Skin epidermis (tissue), 12 donors: ENCODE data around the gene TMEM94.
"Not testable (repeated sequence)": the region's sequence is repeated elsewhere in the genome, so short reads cannot be mapped to it uniquely, and the experiment has no call there.

ENCODE experiments used
- H3K27ac ChIP-seq, 21 experiments: fragments of 200-600 bp; sonication (generic) in 11 of 21; one replicate each; pipeline ENCODE4 v1.5.0; 2020; ENCODE audit warnings: mild to moderate bottlenecking in 3 of 21, inconsistent platforms in 2 of 21, moderate library complexity in 2 of 21
- H3K4me3 ChIP-seq, 7 experiments: fragments of 200-600 bp; sonication (generic) in 2 of 7; one replicate each; pipeline ENCODE4 v1.5.0; 2020; ENCODE audit warnings: inconsistent platforms in 2 of 7, mild to moderate bottlenecking in 2 of 7, moderate library complexity in 1 of 7

Gene TMEM94

GRCh38 chr17:75456417-75457046 lies at the start of gene TMEM94:
TSS of gene TMEM94 (plus strand) at chr17:75456635. CDS start at chr17:75471906, 15,271 bp downstream.
- Histone ChIP-seq H3K27ac (peak within 1 kb of the TSS; percentile 31 to 97 (median 89)), H3K4me3 (peak within 1 kb of the TSS; percentile 70 to 94 (median 83))

DNA sequence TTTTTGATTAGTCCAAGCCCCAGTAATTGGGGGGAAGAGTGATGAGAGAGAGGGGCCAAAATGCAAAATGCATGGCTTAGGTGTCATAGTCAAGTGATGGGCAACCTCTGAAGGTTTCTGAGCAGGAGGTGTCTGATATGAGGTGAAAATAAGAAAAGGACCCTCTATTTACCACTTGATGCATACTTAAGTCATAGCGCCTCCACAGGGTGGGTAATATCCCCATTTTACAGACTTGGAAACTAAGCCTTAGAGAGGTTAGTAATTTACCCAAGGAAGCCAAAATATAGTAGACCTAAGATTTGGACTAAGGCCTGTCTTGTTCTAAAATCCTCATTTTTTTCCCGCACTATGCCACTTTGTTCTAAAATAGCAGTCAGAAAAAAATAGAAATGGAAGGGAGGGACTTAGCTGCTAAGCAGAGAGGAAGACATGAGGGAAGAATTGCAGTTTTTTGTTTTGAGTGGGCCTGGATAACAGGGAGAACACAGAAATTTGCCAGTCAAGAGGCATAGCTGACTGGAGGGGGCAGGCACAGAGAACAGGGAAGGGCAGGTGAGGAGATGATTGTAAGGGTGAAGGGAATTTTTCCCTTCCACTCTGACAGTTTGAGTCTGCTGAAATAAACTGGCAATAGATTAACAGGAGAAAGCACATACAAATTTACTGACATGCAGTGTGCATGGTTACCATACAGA lies 48.6 kb upstream of the TMEM94 start:
- H3K27ac ChIP-seq, result no peak overlapping the region
- H3K4me3 ChIP-seq, result no peak overlapping the region

GRCh38 chr17:75410141-75410540 lies 46.3 kb upstream of the TMEM94 start:
- Histone ChIP-seq H3K27ac (no peak overlapping the region), H3K4me3 (no peak overlapping the region)

GRCh38 chr17:75411328-75412067 lies 44.9 kb upstream of the TMEM94 start:
- Histone ChIP-seq H3K27ac (no peak overlapping the region), H3K4me3 (no peak overlapping the region)

GRCh38 chr17:75412455-75413317 lies 43.7 kb upstream of the TMEM94 start:
- H3K4me3 ChIP-seq, result no peak overlapping the region

GRCh38 chr17:75414488-75414887 lies 41.9 kb upstream of the TMEM94 start:
- Histone ChIP-seq H3K27ac (no peak overlapping the region), H3K4me3 (no peak overlapping the region)

More at GRCh38 chr17:75412455-75413317, 43.7 kb upstream of the TMEM94 start:
- no peak overlapping the region for H3K27ac ChIP-seq

DNA sequence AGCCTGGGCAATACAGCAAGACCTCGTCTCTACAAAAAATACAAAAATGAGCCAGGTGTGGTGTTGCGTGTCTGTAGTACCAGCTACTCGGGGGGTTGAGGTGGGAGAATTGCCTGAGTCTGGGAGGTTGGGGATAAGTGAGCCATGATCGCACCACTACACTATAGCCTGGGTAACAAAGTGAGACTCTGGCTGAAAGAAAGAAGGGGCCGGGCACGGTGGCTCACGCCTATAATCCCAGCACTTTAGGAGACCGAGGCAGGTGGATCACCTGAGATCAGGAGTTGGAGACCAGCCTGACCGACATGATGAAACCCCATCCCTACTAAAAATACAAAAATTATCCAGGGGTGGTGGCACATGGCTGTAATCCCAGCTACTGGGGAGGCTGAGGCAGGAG lies 40.4 kb upstream of the TMEM94 start:
- H3K27ac ChIP-seq, result no peak overlapping the region
- no peak overlapping the region for H3K4me3 ChIP-seq

- Histone ChIP-seq H3K27ac (no peak overlapping the region), H3K4me3 (no peak overlapping the region)
These were observed 39.3 kb upstream of the TMEM94 start for GRCh38 chr17:75417054-75417580.

GRCh38 chr17:75418531-75418930 lies 37.9 kb upstream of the TMEM94 start:
- no peak overlapping the region for H3K4me3 ChIP-seq
- H3K27ac ChIP-seq, result no peak overlapping the region

GRCh38 chr17:75428543-75429469 lies 27.6 kb upstream of the TMEM94 start:
- Histone ChIP-seq H3K27ac (peak overlapping the region in 15 of 21 experiments; percentile 6 to 73 (median 51)), H3K4me3 (no peak overlapping the region)

DNA sequence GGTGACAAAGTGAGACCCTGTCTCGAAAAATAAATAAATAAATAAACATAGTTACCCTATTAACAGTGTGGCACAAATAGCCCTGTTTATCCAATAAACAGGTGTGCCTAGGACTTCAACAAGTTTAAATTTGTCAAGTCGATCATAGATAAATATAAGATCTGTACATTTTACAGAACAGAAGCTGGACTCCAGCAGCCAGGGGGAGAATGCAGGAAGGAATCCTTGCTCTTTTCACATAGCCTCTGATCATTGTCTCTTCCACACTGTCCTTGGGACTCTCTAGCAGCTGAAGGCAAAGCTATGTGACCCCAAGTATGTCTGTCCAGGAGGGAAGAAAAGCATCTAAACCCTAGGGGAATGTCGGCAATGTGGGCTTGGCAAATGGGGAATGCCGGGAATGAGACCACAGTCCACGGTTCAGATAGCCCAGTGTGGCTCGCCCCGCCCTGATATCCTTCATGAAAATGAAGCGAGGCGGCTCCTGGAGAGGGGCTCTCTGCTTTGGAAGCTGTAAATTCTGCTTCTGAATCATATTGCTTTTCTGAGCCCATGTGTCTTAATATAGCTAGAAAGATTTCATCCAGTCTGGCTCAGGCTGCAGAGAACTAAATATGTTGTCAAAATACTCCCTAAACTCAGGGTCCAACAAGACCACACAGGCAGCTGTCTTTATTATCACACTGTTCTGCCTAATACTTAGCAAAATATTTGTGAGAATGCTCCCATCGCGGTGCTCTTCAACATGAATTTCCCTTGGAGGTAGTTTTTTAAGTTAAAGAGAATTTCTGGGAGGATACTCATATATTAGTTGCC lies 26.1 kb upstream of the TMEM94 start:
- Histone ChIP-seq H3K27ac (peak overlapping the region in 5 of 21 experiments; percentile 14 to 65 (median 42)), H3K4me3 (no peak overlapping the region)

- no peak overlapping the region for H3K27ac ChIP-seq
- no peak overlapping the region for H3K4me3 ChIP-seq
These were observed 23.1 kb upstream of the TMEM94 start for GRCh38 chr17:75433218-75433783.

GRCh38 chr17:75434433-75434832 lies 22.0 kb upstream of the TMEM94 start:
- H3K27ac ChIP-seq, H3K4me3 ChIP-seq: not testable (repeated sequence)

- H3K4me3 ChIP-seq, H3K27ac ChIP-seq: not testable (repeated sequence)
These were observed 19.0 kb upstream of the TMEM94 start for GRCh38 chr17:75437404-75437803.

GRCh38 chr17:75439287-75439686 lies 17.1 kb upstream of the TMEM94 start:
- no peak overlapping the region for H3K4me3 ChIP-seq
- no peak overlapping the region for H3K27ac ChIP-seq

DNA sequence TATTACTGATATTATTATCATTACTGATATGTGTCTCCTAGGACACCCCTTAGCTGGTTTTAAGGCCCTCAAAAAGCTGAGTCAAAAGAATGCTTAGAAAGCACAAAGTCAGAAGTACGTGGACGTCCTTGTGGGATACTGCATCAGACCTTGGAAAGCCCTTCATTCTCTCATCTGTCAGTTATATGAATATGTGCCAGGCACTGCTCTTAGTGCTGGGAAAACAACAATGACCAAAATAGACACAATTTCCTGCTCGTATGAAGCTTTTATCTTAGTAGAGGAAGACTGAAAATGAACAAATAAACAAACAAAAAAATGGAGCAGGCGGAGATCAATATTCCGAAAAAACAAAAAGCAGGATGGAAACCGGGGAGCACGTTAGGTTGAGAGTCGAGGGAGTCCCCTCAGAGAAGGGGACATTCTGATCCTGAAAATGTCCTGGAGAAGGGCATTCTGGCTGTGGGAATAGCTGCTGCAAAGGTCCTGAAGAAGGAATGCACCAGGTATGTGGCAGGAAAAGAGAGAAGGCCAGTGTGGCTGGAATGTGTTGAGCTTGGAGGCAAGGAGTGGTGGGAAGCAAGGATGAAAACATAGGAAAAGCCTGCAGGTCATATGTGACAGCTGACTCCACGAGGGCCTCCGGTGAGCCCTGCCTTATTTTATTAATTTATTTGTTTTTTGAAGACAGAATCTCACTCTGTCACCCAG lies 15.5 kb upstream of the TMEM94 start:
- H3K27ac ChIP-seq, result peak overlapping the region in 4 of 21 experiments; percentile 35 to 67 (median 54)
- H3K4me3 ChIP-seq, result no peak overlapping the region
